Measurements from ENCODE around the gene GNLY.
"Not testable (repeated sequence)": the region's sequence is repeated elsewhere in the genome, so short reads cannot be mapped to it uniquely, and the experiment has no call there.

GNLY gene

DNA sequence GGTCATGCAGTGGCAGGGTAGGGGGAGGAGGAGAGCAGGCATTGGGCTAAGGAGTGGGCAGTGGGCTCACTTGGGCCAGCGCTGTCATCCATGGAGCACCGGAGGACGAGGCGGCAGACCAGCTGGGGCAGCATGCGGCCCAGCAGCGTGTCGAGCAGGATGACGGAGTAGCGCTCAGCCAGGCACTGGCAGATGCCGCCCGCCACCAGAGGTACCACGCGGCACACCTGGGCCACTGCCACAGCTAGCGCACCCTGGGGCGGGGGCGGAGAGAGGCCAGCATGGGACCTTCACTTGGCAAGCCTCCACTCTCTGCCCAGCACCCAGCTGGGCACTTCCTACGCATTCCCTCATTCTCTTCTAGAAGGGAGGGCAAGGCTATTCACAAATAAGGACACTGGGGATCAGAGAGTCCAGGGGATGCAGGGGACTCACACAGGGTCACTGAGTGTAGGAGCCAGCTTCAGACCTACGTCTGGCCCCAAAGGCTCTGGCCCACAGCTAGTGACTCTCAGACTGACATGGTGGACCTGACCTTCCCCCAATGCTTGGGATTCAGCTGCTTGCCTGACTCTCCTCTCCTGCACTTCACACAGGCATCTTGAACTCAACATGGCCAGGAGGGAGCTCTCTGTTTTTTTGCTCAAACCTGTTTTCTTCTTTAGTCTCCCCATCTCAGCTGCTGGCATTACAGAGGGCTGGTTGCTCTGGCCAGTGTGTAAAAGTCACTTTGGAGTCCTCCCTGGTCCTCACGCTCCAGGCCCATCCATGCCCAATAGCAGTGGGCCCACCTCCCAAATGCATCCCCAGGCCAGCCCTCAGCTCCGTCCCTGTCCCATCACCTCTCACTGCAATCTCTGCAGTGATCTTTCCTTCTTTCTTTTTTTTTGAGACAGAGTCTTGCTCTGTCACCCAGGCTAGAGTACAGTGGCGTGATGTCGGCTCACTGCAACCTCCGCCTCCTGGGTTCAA lies 30.3 kb upstream of the GNLY start:
- no peaks in the 10 kb centered on the region for H3K27me3 ChIP-seq (ENCODE audit: control insufficient read depth in 2 of 2, insufficient read depth in 2 of 2, low read length in 2 of 2)
- no peak overlapping the region for H3K9ac ChIP-seq (ENCODE audit: low read depth in 1 of 2, low read length in 2 of 2)
- H3K27ac ChIP-seq (ENCODE audit: low read depth in 2 of 2, low read length in 2 of 2) = no peak overlapping the region
- H3K36me3 ChIP-seq (ENCODE audit: control insufficient read depth in 2 of 2, insufficient read depth in 2 of 2, low read length in 2 of 2) = peaks cover 0 to 4% of the 10 kb centered on the region in 2 donors
- no peaks in the 10 kb centered on the region for H3K9me3 ChIP-seq (ENCODE audit: control insufficient read depth in 2 of 2, low read length in 2 of 2)
- no peak overlapping the region for H3K4me3 ChIP-seq (ENCODE audit: low read length in 2 of 2)
- no peaks in the 10 kb centered on the region for H3K4me1 ChIP-seq (ENCODE audit: control insufficient read depth in 2 of 2, insufficient read depth in 2 of 2, low read length in 2 of 2)

DNA sequence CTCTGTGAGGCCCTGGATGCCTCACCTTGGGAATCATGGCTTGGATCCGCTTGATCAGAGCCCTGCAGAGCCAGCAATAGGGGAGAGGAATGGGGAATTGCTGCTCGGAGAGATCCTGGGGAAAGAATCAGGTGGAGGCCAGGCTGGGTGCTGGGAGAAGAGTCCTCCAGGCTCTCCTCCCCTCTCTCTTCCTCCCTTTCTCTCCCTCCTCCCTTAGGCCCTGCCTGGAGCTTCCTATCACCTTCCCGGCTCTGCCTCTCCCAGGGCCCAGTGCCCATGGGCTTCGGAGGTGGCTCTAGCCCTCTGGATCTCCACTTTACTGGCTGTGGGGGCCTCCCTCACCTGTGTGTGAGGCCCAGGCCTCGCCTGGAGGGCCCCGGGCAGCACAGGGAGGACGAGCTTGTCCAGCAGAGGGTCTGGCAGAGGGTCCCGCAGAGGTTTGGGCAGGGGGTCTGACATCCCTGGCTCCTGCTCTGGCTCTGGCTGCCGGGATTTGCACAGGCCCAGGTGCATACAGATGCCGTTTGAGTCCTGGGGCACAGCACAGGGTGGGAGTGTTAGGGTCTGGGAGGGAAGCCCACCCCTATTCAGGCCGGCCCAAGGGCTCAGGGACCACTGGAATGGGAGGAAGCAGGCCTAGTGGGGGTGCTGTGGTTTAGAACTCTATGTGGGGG lies 28.8 kb upstream of the GNLY start:
- H3K9me3 ChIP-seq (ENCODE audit: control insufficient read depth in 2 of 2, low read length in 2 of 2) = no peaks in the 10 kb centered on the region
- H3K36me3 ChIP-seq (ENCODE audit: control insufficient read depth in 2 of 2, insufficient read depth in 2 of 2, low read length in 2 of 2) = no peaks in the 10 kb centered on the region
- no peak overlapping the region for H3K9ac ChIP-seq (ENCODE audit: low read depth in 1 of 2, low read length in 2 of 2)
- H3K27me3 ChIP-seq (ENCODE audit: control insufficient read depth in 2 of 2, insufficient read depth in 2 of 2, low read length in 2 of 2) = no peaks in the 10 kb centered on the region
- no peaks in the 10 kb centered on the region for H3K4me1 ChIP-seq (ENCODE audit: control insufficient read depth in 2 of 2, insufficient read depth in 2 of 2, low read length in 2 of 2)
- H3K27ac ChIP-seq (ENCODE audit: low read depth in 2 of 2, low read length in 2 of 2) = no peak overlapping the region
- H3K4me3 ChIP-seq (ENCODE audit: low read length in 2 of 2) = no peak overlapping the region

DNA sequence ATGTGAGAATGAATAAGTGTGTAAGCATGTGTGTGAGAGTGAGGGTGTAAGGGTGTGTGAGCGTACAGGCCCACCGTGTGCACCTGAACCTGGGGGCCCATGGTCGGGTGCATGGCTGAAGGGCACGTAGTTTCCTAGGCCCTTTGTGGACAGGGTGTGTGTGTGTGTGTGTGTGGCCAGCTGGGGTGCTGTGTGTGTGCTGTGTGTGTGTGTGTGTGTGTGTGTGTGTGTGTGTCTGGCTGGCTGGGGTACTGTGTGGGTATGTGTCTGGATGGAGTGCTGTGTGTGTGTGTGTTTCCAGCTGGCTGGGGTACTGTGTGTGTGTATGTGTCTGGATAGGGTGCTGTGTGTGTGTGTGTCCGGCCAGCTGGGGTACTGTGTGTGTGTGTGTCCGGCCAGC lies 28.1 kb upstream of the GNLY start:
- Histone ChIP-seq H3K27me3 (ENCODE audit: control insufficient read depth in 2 of 2, insufficient read depth in 2 of 2, low read length in 2 of 2) (no peaks in the 10 kb centered on the region), H3K36me3 (ENCODE audit: control insufficient read depth in 2 of 2, insufficient read depth in 2 of 2, low read length in 2 of 2) (no peaks in the 10 kb centered on the region), H3K4me1 (ENCODE audit: control insufficient read depth in 2 of 2, insufficient read depth in 2 of 2, low read length in 2 of 2) (no peaks in the 10 kb centered on the region), H3K4me3 (ENCODE audit: low read length in 2 of 2) (no peak overlapping the region), H3K9me3 (ENCODE audit: control insufficient read depth in 2 of 2, low read length in 2 of 2) (no peaks in the 10 kb centered on the region), H3K27ac (ENCODE audit: low read depth in 2 of 2, low read length in 2 of 2) (no peak overlapping the region), H3K9ac (ENCODE audit: low read depth in 1 of 2, low read length in 2 of 2) (no peak overlapping the region)

DNA sequence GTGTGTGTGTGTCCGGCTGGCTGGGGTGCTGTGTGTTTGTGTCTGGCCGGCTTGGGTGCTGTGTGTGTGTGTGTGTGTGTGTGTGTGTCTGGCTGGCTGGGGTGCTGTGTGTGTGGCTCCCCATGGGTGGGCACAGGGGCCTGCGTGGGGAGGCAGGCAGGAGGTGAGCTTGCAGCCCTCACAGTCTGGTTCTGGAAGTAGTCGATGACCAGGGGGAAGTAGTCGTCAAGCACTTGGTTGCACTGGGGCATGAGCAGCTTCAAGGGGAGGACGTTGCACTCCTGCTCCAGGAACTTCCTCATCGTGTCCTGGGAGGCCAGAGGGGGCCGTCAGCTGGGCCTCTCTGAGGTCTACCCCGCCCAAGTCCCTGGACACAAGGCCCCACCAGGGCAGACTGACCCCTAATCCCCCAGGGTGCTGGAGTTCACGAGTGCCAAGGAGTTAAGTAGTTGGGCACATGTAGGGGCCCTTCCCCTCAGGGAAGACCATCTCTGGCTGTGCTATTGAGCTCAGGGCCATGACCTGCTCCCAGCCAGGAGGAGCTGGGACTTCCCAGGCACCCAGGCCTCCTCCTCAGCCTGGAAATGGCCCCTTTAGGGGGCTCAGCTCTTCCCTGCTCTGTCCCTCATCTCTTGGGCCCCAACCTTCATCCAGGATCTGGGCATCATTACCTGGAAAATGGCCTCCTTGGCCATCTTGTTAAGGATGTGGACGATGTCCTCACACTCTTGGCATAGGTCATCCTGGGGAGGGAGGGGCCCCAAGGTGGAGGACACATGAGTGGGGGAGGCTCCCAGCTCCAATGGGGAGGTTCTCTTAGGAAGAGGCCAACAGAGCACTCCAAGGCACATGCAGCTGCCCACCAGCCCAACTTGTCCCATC lies 27.5 kb upstream of the GNLY start:
- H3K27me3 ChIP-seq (ENCODE audit: control insufficient read depth in 2 of 2, insufficient read depth in 2 of 2, low read length in 2 of 2) = no peaks in the 10 kb centered on the region
- H3K9me3 ChIP-seq (ENCODE audit: control insufficient read depth in 2 of 2, low read length in 2 of 2) = no peaks in the 10 kb centered on the region
- no peak overlapping the region for H3K4me3 ChIP-seq (ENCODE audit: low read length in 2 of 2)
- no peaks in the 10 kb centered on the region for H3K36me3 ChIP-seq (ENCODE audit: control insufficient read depth in 2 of 2, insufficient read depth in 2 of 2, low read length in 2 of 2)
- no peak overlapping the region for H3K9ac ChIP-seq (ENCODE audit: low read depth in 1 of 2, low read length in 2 of 2)
- H3K27ac ChIP-seq (ENCODE audit: low read depth in 2 of 2, low read length in 2 of 2) = no peak overlapping the region
- H3K4me1 ChIP-seq (ENCODE audit: control insufficient read depth in 2 of 2, insufficient read depth in 2 of 2, low read length in 2 of 2) = no peaks in the 10 kb centered on the region

DNA sequence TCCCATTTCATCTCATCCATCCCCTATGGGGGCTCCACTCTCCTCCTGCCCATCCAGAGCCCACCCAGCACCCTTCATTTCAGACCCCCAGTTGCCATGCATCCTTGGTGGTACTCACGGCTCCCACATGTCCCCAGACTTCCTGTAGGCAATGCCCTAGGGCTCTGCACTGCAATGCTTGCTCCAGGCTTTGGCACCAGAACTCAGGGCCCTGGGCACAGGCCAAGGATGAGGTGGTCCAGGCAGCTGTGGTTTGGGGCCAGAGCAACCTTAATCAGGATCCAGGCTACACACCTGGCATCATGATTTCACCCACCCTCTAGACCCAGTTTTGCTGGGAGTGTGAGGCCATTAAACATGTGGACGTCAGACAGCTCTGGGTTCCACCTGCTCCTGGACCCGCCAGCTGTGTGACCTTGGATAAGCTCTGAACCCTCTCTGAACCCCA lies 26.6 kb upstream of the GNLY start:
- no peaks in the 10 kb centered on the region for H3K27me3 ChIP-seq (ENCODE audit: control insufficient read depth in 2 of 2, insufficient read depth in 2 of 2, low read length in 2 of 2)
- no peak overlapping the region for H3K27ac ChIP-seq (ENCODE audit: low read depth in 2 of 2, low read length in 2 of 2)
- no peak overlapping the region for H3K9ac ChIP-seq (ENCODE audit: low read depth in 1 of 2, low read length in 2 of 2)
- H3K4me1 ChIP-seq (ENCODE audit: control insufficient read depth in 2 of 2, insufficient read depth in 2 of 2, low read length in 2 of 2) = no peaks in the 10 kb centered on the region
- H3K4me3 ChIP-seq (ENCODE audit: low read length in 2 of 2) = no peak overlapping the region
- H3K9me3 ChIP-seq (ENCODE audit: control insufficient read depth in 2 of 2, low read length in 2 of 2) = no peaks in the 10 kb centered on the region
- no peaks in the 10 kb centered on the region for H3K36me3 ChIP-seq (ENCODE audit: control insufficient read depth in 2 of 2, insufficient read depth in 2 of 2, low read length in 2 of 2)

DNA sequence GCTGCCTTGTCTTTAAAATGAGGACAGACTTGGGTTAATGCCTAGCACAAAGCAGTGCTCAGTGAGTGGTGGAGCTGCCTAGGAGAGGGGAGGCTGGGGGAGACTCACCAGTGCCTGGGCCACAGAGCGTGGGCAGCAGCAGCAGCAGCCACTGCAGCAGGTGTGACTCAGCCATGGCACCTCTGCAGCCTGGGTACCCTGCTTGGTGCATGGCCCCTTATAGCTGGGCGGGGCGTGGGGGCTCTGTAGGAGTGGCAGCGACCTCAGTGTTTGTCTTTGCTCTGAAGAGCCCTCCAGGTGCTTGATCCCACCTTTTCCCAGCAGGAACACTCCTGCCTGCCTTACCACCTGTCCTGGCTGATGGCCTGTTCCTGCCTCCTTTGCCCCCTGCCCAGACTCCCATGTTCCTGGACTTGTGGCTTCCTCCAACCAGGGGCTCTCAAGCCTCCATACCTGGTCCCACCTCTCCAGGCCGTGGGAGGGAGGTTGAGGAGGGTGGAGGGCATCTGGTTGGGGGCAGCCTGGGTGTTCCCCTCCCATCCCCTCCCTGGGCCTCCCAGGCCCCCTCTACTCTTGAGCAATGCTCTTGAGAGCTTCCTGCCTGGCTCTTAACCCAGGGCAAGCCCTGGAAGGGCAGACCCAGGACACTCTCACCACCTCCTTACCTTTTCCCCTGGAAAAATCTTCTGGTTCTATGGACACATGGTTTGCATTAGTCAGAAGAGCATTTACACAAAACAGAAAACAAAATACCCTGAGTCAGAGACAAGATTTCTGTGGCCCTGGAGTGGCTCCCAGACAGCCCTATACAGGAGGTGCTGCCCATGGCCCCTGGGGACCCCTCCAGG lies 25.9 kb upstream of the GNLY start, which contains the start of gene SFTPB:
Gene SFTPB, minus strand, starts transcription at position 191 of the 848 bp plus-strand sequence. Its CDS starts 16 bp downstream, at position 175.
- no peaks in the 10 kb centered on the region for H3K4me1 ChIP-seq (ENCODE audit: control insufficient read depth in 2 of 2, insufficient read depth in 2 of 2, low read length in 2 of 2)
- no peaks in the 10 kb centered on the region for H3K27me3 ChIP-seq (ENCODE audit: control insufficient read depth in 2 of 2, insufficient read depth in 2 of 2, low read length in 2 of 2)
- no peaks in the 10 kb centered on the region for H3K36me3 ChIP-seq (ENCODE audit: control insufficient read depth in 2 of 2, insufficient read depth in 2 of 2, low read length in 2 of 2)
- no peak within 1 kb of the TSS for H3K27ac ChIP-seq (ENCODE audit: low read depth in 2 of 2, low read length in 2 of 2)
- no peak within 1 kb of the TSS for H3K4me3 ChIP-seq (ENCODE audit: low read length in 2 of 2)
- H3K9ac ChIP-seq (ENCODE audit: low read depth in 1 of 2, low read length in 2 of 2) = no peak within 1 kb of the TSS
- H3K9me3 ChIP-seq (ENCODE audit: control insufficient read depth in 2 of 2, low read length in 2 of 2) = no peaks in the 10 kb centered on the region

DNA sequence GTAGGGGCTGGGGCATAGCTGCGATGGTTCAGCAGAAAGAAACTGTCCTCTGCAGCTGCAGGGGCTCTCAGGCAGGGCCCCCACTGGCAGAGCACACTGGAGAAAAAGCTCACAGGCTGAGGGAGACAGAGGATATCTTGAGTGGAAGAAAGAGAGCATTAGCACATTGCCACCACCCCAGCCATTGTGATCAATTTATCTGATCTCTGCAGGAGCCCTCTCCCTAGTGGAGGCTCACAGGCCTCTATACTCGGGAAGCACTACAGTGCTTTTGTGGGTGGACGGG lies 25.4 kb upstream of the GNLY start:
- H3K4me1 ChIP-seq (ENCODE audit: control insufficient read depth in 2 of 2, insufficient read depth in 2 of 2, low read length in 2 of 2) = no peaks in the 10 kb centered on the region
- H3K27me3 ChIP-seq (ENCODE audit: control insufficient read depth in 2 of 2, insufficient read depth in 2 of 2, low read length in 2 of 2) = no peaks in the 10 kb centered on the region
- no peak overlapping the region for H3K27ac ChIP-seq (ENCODE audit: low read depth in 2 of 2, low read length in 2 of 2)
- H3K36me3 ChIP-seq (ENCODE audit: control insufficient read depth in 2 of 2, insufficient read depth in 2 of 2, low read length in 2 of 2) = no peaks in the 10 kb centered on the region
- no peak overlapping the region for H3K4me3 ChIP-seq (ENCODE audit: low read length in 2 of 2)
- no peak overlapping the region for H3K9ac ChIP-seq (ENCODE audit: low read depth in 1 of 2, low read length in 2 of 2)
- no peaks in the 10 kb centered on the region for H3K9me3 ChIP-seq (ENCODE audit: control insufficient read depth in 2 of 2, low read length in 2 of 2)

DNA sequence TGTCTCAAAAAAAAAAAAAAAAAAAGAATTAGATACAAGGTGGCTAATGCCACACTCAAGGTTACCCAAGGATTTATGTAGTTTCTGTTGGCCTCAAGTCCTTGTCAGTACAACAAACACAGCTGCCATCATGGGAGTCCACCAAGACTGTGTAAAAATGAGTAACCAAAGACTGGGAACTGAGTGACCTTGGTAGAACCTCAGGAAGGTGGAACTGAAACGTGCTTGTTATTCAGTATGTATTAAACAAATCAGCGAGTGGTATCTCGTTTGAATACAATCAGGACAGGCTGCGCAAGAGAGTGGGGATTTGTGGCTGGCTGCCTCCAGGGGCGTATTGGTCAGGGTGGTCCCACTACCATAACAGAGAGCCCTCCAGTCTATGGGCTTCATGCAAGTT lies 24.6 kb upstream of the GNLY start:
- no peaks in the 10 kb centered on the region for H3K9me3 ChIP-seq (ENCODE audit: control insufficient read depth in 2 of 2, low read length in 2 of 2)
- H3K27me3 ChIP-seq (ENCODE audit: control insufficient read depth in 2 of 2, insufficient read depth in 2 of 2, low read length in 2 of 2) = no peaks in the 10 kb centered on the region
- no peaks in the 10 kb centered on the region for H3K4me1 ChIP-seq (ENCODE audit: control insufficient read depth in 2 of 2, insufficient read depth in 2 of 2, low read length in 2 of 2)
- no peaks in the 10 kb centered on the region for H3K36me3 ChIP-seq (ENCODE audit: control insufficient read depth in 2 of 2, insufficient read depth in 2 of 2, low read length in 2 of 2)
- H3K9ac ChIP-seq (ENCODE audit: low read depth in 1 of 2, low read length in 2 of 2) = no peak overlapping the region
- no peak overlapping the region for H3K27ac ChIP-seq (ENCODE audit: low read depth in 2 of 2, low read length in 2 of 2)
- H3K4me3 ChIP-seq (ENCODE audit: low read length in 2 of 2) = no peak overlapping the region

DNA sequence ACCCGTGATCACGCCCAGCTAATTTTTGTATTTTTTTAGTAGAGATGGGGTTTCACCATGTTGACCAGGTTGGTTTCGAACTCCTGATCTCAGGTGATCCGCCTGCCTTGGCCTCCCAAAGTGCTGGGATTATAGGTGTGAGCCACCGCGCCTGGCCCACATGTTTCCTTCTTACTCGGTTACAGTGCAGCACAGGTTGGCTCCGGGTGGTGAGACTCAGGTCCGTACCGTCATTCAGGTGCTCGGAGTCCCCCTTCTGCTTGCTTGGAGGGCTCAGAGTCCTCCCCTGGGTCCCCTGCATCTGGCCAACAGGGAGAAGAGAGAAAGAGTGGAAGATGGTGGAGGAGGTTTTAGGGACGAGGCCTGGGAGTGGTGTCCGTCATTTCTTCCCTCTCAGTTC lies 23.7 kb upstream of the GNLY start:
- not testable (repeated sequence) for H3K9me3 ChIP-seq (ENCODE audit: control insufficient read depth in 2 of 2, low read length in 2 of 2); H3K4me1 ChIP-seq (ENCODE audit: control insufficient read depth in 2 of 2, insufficient read depth in 2 of 2, low read length in 2 of 2); H3K27me3 ChIP-seq (ENCODE audit: control insufficient read depth in 2 of 2, insufficient read depth in 2 of 2, low read length in 2 of 2); H3K36me3 ChIP-seq (ENCODE audit: control insufficient read depth in 2 of 2, insufficient read depth in 2 of 2, low read length in 2 of 2); H3K4me3 ChIP-seq (ENCODE audit: low read length in 2 of 2); H3K9ac ChIP-seq (ENCODE audit: low read depth in 1 of 2, low read length in 2 of 2); H3K27ac ChIP-seq (ENCODE audit: low read depth in 2 of 2, low read length in 2 of 2)

Measured in mucosa of rectum (tissue), 2 donors.